Measurements from ENCODE around the gene SLC35C1. TPM values are rescaled to one million over a fixed set of nuclear protein-coding genes. Genes with fewer than 3 reads are reported as not detected.
A peak's percentile ranks its signal among the peaks of the same experiment; 100 is the strongest.

The SLC35C1 gene
- total and polyA plus RNA-seq, 2 donors (not counting 1 experiment from before 2014, with no cell fraction given) = 4.4 to 12.5 TPM

GRCh38 chr11:45803971-45804760 is 783 bp upstream of the SLC35C1 start:
- Histone ChIP-seq H3K4me3 (ENCODE audit: control extremely low read depth in 1 of 5, extremely low read depth in 1 of 5, insufficient read depth in 1 of 5, low read depth in 2 of 5, low read length in 4 of 5) (peak overlapping the region in 4 of 5 experiments; percentile 87 to 96 (median 93)), H3K79me2 (ENCODE audit: control insufficient read depth, insufficient read depth, low read length) (peaks cover 25% of the 10 kb centered on the region), H3K27ac (ENCODE audit: low read length in 2 of 2) (peak overlapping the region; percentile 62 to 67), H3K4me2 (replicated peaks; ENCODE audit: low read depth, low read length, poor library complexity, severe bottlenecking) (peak overlapping the region; percentile 83), H3K9me3 (ENCODE audit: control extremely low read depth in 1 of 3, control insufficient read depth in 2 of 3, insufficient read depth in 1 of 3, low read length in 2 of 3) (no peaks in the 10 kb centered on the region), H3K36me3 (replicated peaks in 1 of 2; ENCODE audit: control extremely low read depth in 1 of 2, control insufficient read depth in 1 of 2, extremely low read depth in 1 of 2, insufficient read depth in 2 of 2, low read length in 1 of 2) (peaks cover 0 to 2% of the 10 kb centered on the region in 2 experiments), H4K20me1 (ENCODE audit: control insufficient read depth, insufficient read depth, low read length, poor library complexity, severe bottlenecking) (peaks cover 4% of the 10 kb centered on the region), H2AFZ (ENCODE audit: insufficient read depth, low read depth, low read length, poor library complexity, severe bottlenecking) (peak overlapping the region; percentile 94), H3K4me1 (ENCODE audit: control insufficient read depth in 2 of 2, insufficient read depth in 2 of 2, low read length in 2 of 2) (peaks cover 27 to 35% of the 10 kb centered on the region in 2 donors), H3K9ac (ENCODE audit: low read length) (peak overlapping the region; percentile 71), H3K27me3 (replicated peaks in 1 of 4; ENCODE audit: control extremely low read depth in 1 of 4, control insufficient read depth in 3 of 4, insufficient read depth in 4 of 4, low read length in 3 of 4) (no peaks in the 10 kb centered on the region)
- intact Hi-C loops (cut with micrococcal nuclease) = loop anchor here (1.0 to 2.0 kb wide), 2 partner anchors 32 to 543 kb away; partner anchors contain the start of gene DGKZ
- WGBS (ENCODE audit: insufficient coverage) = 2% methylated on average over 69 of the region's 70 CpGs
- ChIA-PET POLR2A (interaction anchor here (1.1 to 1.4 kb wide), 3 partner anchors 33 to 126 kb away, joined by 4 to 5 read pairs (median 5); partner anchors contain the start of gene CRY2), CTCF (interaction anchor here (0.8 to 3.2 kb wide), 6 partner anchors 13 to 160 kb away, joined by 3 to 11 read pairs (median 3); partner anchors contain the start of genes CRY2 and PEX16)
- DNase-seq (peak; percentile 76), ATAC-seq (ENCODE audit: low read depth) (peak; percentile 29)
- Mint-ChIP-seq H3K4me3 (peak overlapping the region; percentile 94), H3K9me3 (ENCODE audit: insufficient read depth) (no peaks in the 10 kb centered on the region), H3K27ac (peak overlapping the region; percentile 91), H3K27me3 (no peaks in the 10 kb centered on the region), H3K4me1 (peaks cover 34% of the 10 kb centered on the region)
- TF ChIP-seq EZH2 (IDR thresholded peaks at IDR 0.05; ENCODE audit: borderline replicate concordance, insufficient read depth, low read depth, low read length, poor library complexity, severe bottlenecking) (no peak), CTCF (IDR thresholded peaks at IDR 0.05) (no peak)

All from B cell (primary cell).